MM.1S (cell line): ENCODE results near the gene ARVCF.

Experiments
- CTCF ChIP-seq: fragments of 300-600 bp; sonication (generic); IDR thresholded peaks from 2 replicates; pipeline ENCODE4 v1.5.1; 2016; ENCODE audit warnings: antibody characterized with exemption, low read length, mixed read lengths
- EZH2 ChIP-seq: fragments of 300-600 bp; sonication (generic); optimal IDR thresholded peaks from 2 replicates; pipeline ENCODE3; 2017; ENCODE audit warnings: low read depth, mild to moderate bottlenecking, antibody characterized with exemption, low read length, mixed read lengths
- EZH2phosphoT487 ChIP-seq: fragments of 300-600 bp; sonication (generic); IDR thresholded peaks from 2 replicates; pipeline ENCODE4 v1.6.1; 2018; ENCODE audit warnings: antibody characterized with exemption, low read length

- TF ChIP-seq CTCF (no peak), EZH2 (no peak), EZH2phosphoT487 (no peak)
These were observed 16.2 kb downstream of the ARVCF start for GRCh38 chr22:20000246-20001081.
